GM21619 (cell line): ENCODE results near the gene IL11.
"Not testable (repeated sequence)": the region's sequence is repeated elsewhere in the genome, so short reads cannot be mapped to it uniquely, and the experiment has no call there.

Source experiments
- ATAC-seq: cut with Tn5 transposase; IDR thresholded peaks from one replicate; pipeline ENCODE4 v1.9.1; 2021; ENCODE audit not compliant: unreplicated experiment

IL11 gene

DNA sequence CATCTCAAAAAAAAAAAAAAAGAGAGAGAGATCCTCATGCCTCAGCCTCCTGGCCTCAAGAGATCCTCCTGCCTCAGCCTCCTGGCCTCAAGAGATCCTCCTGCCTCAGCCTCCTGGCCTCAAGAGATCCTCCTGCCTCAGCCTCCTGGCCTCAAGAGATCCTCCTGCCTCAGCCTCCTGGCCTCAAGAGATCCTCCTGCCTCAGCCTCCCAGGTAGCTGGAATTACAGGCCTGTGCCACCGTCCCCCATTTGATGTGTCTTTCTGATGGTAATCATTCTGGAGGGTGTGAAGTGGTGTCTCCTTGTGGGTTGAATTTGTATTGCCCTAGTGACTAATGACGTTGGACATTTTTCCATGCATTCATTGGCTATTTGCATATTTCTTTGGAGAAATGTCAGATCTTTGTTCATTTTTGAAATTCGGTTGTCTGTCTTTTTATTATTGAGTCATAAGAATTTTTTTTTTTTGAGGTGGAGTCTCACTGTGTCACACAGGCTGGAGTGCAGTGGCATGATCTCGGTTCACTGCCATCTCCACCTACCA, 41.4 kb downstream of the IL11 start:
- not testable (repeated sequence) for ATAC-seq

DNA sequence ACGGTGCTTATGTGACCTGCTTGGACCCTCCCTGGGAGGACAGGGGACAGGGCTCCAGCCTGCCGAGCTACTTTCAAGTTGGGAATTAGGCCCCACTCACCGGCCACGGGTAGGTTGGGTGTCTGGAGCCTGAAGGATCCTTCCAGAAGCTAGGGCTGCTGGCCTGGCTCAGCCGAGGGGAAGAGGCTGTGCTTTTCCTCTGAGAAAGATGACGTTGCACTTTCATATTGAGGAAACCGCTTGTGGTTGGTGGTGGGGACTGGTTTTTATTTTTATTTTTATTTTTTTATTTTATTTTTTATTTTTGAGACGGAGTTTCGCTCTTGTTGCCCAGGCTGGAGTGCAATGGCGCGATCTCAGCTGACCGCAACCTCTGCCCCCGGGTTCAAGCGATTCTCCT, 45.1 kb downstream of the IL11 start, which contains the start of gene TMEM150B:
TMEM150B (minus strand) TSS at position 170 of the 400 bp plus-strand sequence. CDS start 4,305 bp downstream, outside the sequence.
- ATAC-seq, result no peak

DNA sequence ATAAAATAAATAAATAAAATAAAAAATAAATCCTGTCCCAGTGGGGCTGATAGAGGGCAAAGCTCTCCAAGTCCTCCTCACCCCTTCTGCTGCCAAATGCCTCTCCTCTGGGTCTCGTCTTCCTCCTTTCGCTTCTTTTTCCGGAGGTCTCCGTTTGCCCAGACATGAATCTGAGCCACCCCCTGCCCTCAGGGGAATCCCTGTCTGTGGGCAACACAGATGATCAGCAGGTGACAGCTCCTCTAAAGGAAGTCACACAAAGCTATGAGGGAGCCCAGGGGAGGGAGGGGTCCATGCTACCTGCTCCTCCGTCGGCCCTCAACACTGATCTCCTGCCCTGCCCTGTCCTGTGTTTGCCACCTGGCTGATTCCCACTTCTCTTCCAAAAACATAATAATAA, 45.6 kb downstream of the IL11 start:
- ATAC-seq, result no peak

DNA sequence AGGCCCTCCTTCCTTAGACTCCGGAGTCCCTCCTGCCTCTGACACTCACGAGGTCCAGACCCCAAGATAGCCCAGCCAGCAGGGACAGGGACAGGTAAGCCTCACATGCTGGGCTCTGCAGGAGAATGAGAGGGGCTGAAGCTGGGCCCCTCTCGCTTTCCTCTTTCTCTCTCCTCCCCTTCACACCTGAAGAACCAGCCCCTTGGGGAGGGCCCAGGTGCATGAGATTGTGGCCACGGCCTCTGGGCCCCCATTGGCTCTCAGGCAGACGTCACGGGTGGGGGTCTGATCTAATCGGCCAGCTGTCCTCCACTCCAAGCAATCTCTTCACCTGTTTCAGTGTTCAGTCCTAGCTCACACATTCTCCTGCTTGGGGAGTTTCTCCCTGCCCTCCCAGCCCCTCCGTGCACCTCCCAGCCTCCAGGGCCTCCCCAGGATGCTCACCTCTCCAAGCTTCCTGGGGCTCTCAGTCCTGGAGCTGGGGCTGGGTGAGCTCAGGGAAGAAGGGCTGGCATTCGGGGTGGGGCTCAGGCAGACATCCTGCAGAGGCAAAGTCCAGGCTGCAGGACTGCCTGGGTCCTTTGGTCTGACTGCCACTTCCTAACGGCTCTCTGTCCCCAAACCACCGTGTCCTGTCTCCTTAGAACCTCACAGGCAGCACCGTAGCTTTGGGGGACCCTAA, 47.9 kb downstream of the IL11 start:
- ATAC-seq, result no peak

DNA sequence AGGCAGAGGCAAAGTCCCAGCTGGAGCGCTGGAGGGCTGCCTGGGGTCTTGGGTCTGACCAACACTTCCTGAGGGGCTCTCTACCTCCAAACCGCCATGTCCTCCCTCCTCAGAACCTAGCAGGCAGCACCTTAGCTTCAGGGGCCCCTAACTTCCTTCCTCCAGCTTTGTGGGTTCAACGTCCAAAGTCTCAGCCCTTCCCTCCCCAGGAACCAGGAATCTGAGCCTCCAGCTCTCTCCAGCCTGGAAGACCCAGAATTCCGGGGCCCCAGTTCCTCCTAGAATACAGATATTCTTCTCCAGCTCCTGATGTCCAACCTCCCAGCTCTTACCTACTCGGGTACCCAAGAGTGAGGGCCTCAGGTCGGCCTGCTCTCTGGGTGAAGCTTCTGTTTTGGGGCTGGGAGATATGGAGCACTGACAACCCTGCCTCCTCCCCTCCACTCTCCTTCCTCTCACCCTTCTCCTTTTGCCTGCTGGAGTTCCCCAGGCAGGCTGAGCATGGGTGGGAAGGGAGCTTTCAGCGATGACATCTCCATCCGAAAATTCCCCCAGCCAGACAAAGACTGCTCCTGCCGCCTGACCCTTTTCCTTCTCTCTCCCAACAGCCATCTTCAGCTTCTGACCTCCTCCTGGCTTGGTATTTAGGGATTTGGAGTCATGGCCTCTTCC, 48.7 kb downstream of the IL11 start:
- no peak for ATAC-seq

DNA sequence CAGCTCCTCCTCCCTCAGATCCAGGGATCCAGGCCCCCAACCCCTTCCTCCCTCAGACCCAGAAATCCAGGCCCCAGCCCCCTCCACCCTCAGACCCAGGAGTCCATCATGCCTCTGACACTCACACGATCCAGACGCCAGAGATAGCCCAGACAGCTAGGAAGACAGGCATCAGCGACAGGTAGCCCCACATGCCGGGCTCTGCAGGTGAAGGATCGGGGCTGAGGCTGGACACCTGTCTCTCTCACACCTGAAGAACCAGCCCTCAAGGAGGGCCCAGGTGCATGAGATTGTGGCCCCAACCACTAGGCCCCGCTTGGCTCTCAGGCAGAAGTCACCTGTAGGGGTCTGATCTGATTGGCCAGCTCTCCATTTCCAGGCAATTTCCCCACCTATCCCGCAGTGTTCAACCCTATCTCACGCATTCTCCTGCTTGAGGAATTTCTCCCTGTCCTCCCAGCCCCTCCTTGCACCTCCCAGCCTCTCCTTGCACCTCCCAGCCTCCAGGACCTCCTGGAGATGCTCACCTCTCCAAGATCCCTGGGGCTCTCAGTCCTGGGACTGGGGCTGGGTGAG, 49.3 kb downstream of the IL11 start:
- ATAC-seq, result no peak

DNA sequence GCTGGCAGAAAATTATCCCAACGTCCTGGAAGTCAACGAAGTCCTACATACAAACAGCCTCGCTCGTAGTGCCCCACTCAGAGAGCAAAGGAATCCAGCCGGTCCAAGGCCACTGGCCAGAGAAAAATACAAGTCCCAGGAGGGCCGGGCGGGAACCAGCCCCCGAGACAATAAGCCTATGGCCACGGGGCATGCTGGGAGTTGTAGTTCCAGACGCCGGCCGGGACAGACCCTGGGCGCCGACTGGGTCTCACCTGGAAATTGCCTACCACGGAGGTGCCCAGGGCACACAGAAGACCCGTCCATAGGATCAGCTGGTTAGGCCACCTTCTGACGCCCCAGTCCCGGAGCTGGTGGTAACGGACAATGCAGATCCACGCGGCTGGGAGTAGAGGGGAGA, 50.5 kb downstream of the IL11 start:
- no peak for ATAC-seq

DNA sequence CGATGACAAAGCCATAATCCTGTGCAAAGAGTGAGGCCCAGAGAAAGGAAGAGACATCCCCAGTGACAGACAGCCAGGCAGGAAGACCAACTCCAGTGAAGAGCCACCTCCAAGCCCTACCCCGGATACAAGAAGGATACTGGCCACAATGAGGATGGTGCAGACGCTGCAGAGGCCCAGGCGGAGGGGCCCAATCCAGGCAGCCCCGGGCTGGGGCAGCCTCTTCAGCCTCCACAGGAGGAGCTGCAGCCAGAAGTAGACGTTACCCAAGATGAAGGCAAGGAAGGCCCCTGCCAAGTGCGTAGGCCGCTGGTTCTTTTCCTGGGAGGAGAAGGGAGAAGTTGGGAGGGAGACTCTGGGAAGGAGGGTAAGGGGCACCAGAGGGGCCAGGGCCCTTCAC, 53.6 kb downstream of the IL11 start:
- ATAC-seq, result no peak

DNA sequence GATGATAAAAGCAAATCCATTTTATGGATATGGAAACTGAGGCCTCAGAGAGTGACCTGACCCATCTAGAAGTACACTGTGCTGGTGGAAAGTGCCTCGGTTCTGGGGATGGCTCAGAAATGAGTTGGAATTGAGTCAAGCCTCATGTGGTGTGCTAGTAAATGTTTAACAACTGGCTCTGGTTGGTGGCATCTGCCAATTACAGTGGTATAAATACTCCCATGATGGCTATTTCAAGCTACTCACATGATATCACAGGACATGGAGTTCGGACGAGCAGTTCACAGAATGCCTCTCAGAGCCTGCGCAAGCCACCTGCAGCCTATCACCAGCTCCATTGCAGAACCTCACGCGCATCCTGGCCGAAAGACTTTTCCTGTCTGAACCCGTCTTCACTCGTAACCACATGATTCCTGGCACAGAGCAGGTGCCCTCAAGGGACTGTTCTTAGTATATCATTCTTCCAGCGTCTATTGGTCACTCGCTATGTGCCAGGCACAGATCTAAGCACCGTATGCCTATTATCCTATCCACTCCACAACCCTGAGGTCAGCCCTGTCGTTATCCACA, 54.2 kb downstream of the IL11 start:
- ATAC-seq, result no peak

DNA sequence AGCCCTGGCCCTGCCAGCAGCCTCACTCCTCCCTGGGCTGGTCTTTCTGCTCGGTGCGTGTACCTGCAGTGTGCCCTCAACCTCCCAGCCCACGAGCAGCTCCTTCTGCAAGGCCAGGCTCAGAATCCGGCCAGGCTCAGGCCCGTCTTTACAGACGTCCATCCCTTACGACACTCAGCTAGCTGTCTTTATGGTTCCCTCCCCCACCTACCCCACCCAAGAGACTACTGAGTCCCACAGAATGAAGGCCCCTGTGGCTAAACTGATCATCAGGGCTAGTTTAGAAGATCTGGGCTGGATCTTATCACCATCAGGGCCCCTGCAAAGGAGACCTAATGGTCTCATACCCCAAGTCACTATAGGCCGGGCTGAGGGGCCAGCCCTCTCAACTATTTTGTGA, 55.9 kb downstream of the IL11 start:
- no peak for ATAC-seq
